ENCODE measurements around the gene MROH9.
"Not testable (repeated sequence)": the region's sequence is repeated elsewhere in the genome, so short reads cannot be mapped to it uniquely, and the experiment has no call there.

DNA sequence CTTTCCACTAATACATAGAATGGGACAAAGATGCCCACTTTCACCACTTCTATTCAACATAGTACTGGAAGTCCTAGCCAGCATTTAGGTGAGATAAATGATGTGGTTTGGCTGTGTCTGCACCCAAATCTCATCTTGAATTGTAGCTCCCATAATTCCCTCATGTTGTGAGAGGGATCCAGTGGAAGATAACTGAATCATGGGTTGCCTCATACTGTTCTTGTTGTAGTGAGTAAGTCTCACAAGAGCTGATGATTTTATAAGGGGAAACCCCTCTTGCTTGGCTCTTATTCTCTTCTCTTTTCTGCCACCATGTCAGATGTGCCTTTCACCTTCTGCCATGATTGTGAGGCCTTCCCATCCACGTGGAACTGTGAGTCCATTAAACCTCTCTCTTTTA, 10.7 kb upstream of the MROH9 start:
- TF ChIP-seq CTCF, POLR2A, EP300, POLR2AphosphoS5 (IDR thresholded peaks at IDR 0.05): not testable (repeated sequence)

All from stomach (tissue), 4 donors.